Neural progenitor cell (in vitro differentiated cells): Measurements from ENCODE around the gene PDZRN4. TPM values are rescaled to one million over a fixed set of nuclear protein-coding genes. Genes with fewer than 3 reads are reported as not detected.

Source experiments
- DNase-seq: peaks from one replicate; pipeline ENCODE4 v3.0.0-alpha.2; 2016; ENCODE audit warnings: low spot score
- H2AFZ ChIP-seq: fragments of 200-600 bp; sonication (generic); replicated peaks from 2 replicates; pipeline ENCODE4 v1.6.1; 2016; ENCODE audit warnings: antibody characterized with exemption
- H3F3A ChIP-seq: fragments of 200-600 bp; sonication (generic); 2 replicates; pipeline ENCODE4 v1.6.1; 2016; ENCODE audit warnings: antibody characterized with exemption, low read depth
- H3K27ac ChIP-seq: fragments of 200-600 bp; sonication (generic); 2 replicates; pipeline ENCODE4 v1.5.1; 2016; ENCODE audit warnings: mild to moderate bottlenecking
- H3K27me3 ChIP-seq: fragments of 200-600 bp; sonication (generic); 2 replicates; pipeline ENCODE4 v1.6.1; 2016; ENCODE audit warnings: mild to moderate bottlenecking, moderate library complexity
- H3K36me3 ChIP-seq: fragments of 200-600 bp; sonication (generic); 2 replicates; pipeline ENCODE4 v1.5.1; 2016
- H3K4me1 ChIP-seq: fragments of 200-600 bp; sonication (generic); 2 replicates; pipeline ENCODE4 v1.6.1; 2016; ENCODE audit warnings: mixed run types
- H3K4me2 ChIP-seq: fragments of 200-600 bp; sonication (generic); 2 replicates; pipeline ENCODE4 v1.6.1; 2016
- H3K4me3 ChIP-seq: fragments of 200-600 bp; sonication (generic); 2 replicates; pipeline ENCODE4 v1.5.1; 2016
- H3K79me2 ChIP-seq: fragments of 200-600 bp; sonication (generic); 2 replicates; pipeline ENCODE4 v1.6.1; 2016; ENCODE audit warnings: low read depth
- H3K9ac ChIP-seq: fragments of 200-600 bp; sonication (generic); 2 replicates; pipeline ENCODE4 v1.6.1; 2016
- H3K9me3 ChIP-seq: fragments of 200-600 bp; sonication (generic); 2 replicates; pipeline ENCODE4 v1.5.1; 2016; ENCODE audit warnings: low read depth
- H4K20me1 ChIP-seq: fragments of 200-600 bp; sonication (generic); 2 replicates; pipeline ENCODE4 v1.6.1; 2016; ENCODE audit warnings: low read depth
- H3K27ac Mint-ChIP-seq: 3 replicates; pipeline ENCODE4 v1.8.0; 2021; ENCODE audit warnings: mixed read lengths
- H3K27me3 Mint-ChIP-seq: 2 replicates; pipeline ENCODE4 v1.8.0; 2022; ENCODE audit warnings: low read depth, mild to moderate bottlenecking, inconsistent platforms, moderate library complexity, mixed read lengths; ENCODE audit not compliant: insufficient read depth
- H3K36me3 Mint-ChIP-seq: 3 replicates; pipeline ENCODE4 v1.8.0; 2021; ENCODE audit warnings: mixed read lengths
- H3K4me1 Mint-ChIP-seq: 3 replicates; pipeline ENCODE4 v1.8.0; 2021; ENCODE audit warnings: mixed read lengths
- H3K4me3 Mint-ChIP-seq: 3 replicates; pipeline ENCODE4 v1.8.0; 2021; ENCODE audit warnings: mild to moderate bottlenecking, moderate library complexity, mixed read lengths
- H3K9me3 Mint-ChIP-seq: 3 replicates; pipeline ENCODE4 v1.8.0; 2020; ENCODE audit warnings: mixed read lengths
- CTCF ChIP-seq: fragments of 200-600 bp; sonication (generic); IDR thresholded peaks from 2 replicates; pipeline ENCODE4 v1.5.1; 2017; ENCODE audit warnings: antibody characterized with exemption, mild to moderate bottlenecking
- EZH2 ChIP-seq: fragments of 200-600 bp; sonication (generic); IDR thresholded peaks from 2 replicates; pipeline ENCODE4 v1.6.1; 2017; ENCODE audit warnings: antibody characterized with exemption, mild to moderate bottlenecking, moderate library complexity
- EZH2phosphoT487 ChIP-seq: fragments of 200-600 bp; sonication (generic); IDR thresholded peaks from 2 replicates; pipeline ENCODE4 v1.6.1; 2017; ENCODE audit warnings: antibody characterized with exemption
- total RNA-seq: library from RNA; depleted of rRNA; stranded (reverse); fragments of >200 nt; gene quantifications from 2 replicates; pipeline ENCODE4 v1.2.3, GENCODE V29; 2015; ENCODE audit warnings: low replicate concordance

PDZRN4 gene
- total RNA-seq, 1 donor from 2014 or later: 0.06 TPM

GRCh38 chr12:41364211-41364610, 176.1 kb downstream of the PDZRN4 start:
- Histone ChIP-seq H3K9me3 (no peaks in the 10 kb centered on the region), H3K4me2 (no peak overlapping the region), H3K36me3 (no peaks in the 10 kb centered on the region), H3K4me1 (peaks cover 11% of the 10 kb centered on the region), H3K27ac (no peak overlapping the region), H3K4me3 (no peak overlapping the region), H3K27me3 (no peaks in the 10 kb centered on the region), H3F3A (no peaks in the 10 kb centered on the region), H2AFZ (no peak overlapping the region), H3K79me2 (no peaks in the 10 kb centered on the region), H3K9ac (no peak overlapping the region), H4K20me1 (no peaks in the 10 kb centered on the region)
- no peak for TF ChIP-seq CTCF
- no peak for TF ChIP-seq EZH2
- no peak for TF ChIP-seq EZH2phosphoT487
- Mint-ChIP-seq H3K9me3 (peaks cover 7% of the 10 kb centered on the region), H3K27me3 (no peaks in the 10 kb centered on the region), H3K27ac (no peak overlapping the region), H3K36me3 (no peaks in the 10 kb centered on the region), H3K4me1 (peaks cover 19% of the 10 kb centered on the region), H3K4me3 (no peak overlapping the region)
- DNase-seq: no peak

GRCh38 chr12:41365653-41366171, 177.6 kb downstream of the PDZRN4 start:
- Histone ChIP-seq H3K9ac (no peak overlapping the region), H3K4me2 (peak overlapping the region; percentile 48), H3K27ac (no peak overlapping the region), H3K79me2 (no peaks in the 10 kb centered on the region), H3F3A (no peaks in the 10 kb centered on the region), H3K4me1 (peaks cover 11% of the 10 kb centered on the region), H3K9me3 (no peaks in the 10 kb centered on the region), H3K36me3 (no peaks in the 10 kb centered on the region), H3K4me3 (no peak overlapping the region), H3K27me3 (no peaks in the 10 kb centered on the region), H2AFZ (peak overlapping the region; percentile 27), H4K20me1 (no peaks in the 10 kb centered on the region)
- TF ChIP-seq CTCF (no peak), EZH2phosphoT487 (no peak), EZH2 (no peak)
- no peaks in the 10 kb centered on the region for H3K36me3 Mint-ChIP-seq
- no peak overlapping the region for H3K4me3 Mint-ChIP-seq
- no peak overlapping the region for H3K27ac Mint-ChIP-seq
- no peaks in the 10 kb centered on the region for H3K27me3 Mint-ChIP-seq
- peaks cover 19% of the 10 kb centered on the region for H3K4me1 Mint-ChIP-seq
- DNase-seq: peak; percentile 28
- H3K9me3 Mint-ChIP-seq: peaks cover 9% of the 10 kb centered on the region

GRCh38 chr12:41367726-41368405, 179.7 kb downstream of the PDZRN4 start:
- Histone ChIP-seq H3K27me3 (no peaks in the 10 kb centered on the region), H2AFZ (no peak overlapping the region), H3K79me2 (no peaks in the 10 kb centered on the region), H3K36me3 (no peaks in the 10 kb centered on the region), H3K4me2 (no peak overlapping the region), H3F3A (no peaks in the 10 kb centered on the region), H3K9me3 (no peaks in the 10 kb centered on the region), H3K27ac (no peak overlapping the region), H3K4me3 (no peak overlapping the region), H3K9ac (no peak overlapping the region), H3K4me1 (peaks cover 11% of the 10 kb centered on the region), H4K20me1 (no peaks in the 10 kb centered on the region)
- no peak overlapping the region for H3K27ac Mint-ChIP-seq
- peak; percentile 1 for DNase-seq
- TF ChIP-seq EZH2phosphoT487 (no peak), CTCF (peak; percentile 53)
- no peak overlapping the region for H3K4me3 Mint-ChIP-seq
- H3K4me1 Mint-ChIP-seq: peaks cover 12% of the 10 kb centered on the region
- no peaks in the 10 kb centered on the region for H3K27me3 Mint-ChIP-seq
- peaks cover 12% of the 10 kb centered on the region for H3K9me3 Mint-ChIP-seq
- no peaks in the 10 kb centered on the region for H3K36me3 Mint-ChIP-seq
